Kidney glomerular epithelial cell (primary cell): ENCODE data around the gene PKM.
A peak's percentile ranks its signal among the peaks of the same experiment; 100 is the strongest.

Source experiments
- DNase-seq: peaks from one replicate; lab custom pipeline; 2025; lab: John Stamatoyannopoulos, UW

Gene PKM

DNA sequence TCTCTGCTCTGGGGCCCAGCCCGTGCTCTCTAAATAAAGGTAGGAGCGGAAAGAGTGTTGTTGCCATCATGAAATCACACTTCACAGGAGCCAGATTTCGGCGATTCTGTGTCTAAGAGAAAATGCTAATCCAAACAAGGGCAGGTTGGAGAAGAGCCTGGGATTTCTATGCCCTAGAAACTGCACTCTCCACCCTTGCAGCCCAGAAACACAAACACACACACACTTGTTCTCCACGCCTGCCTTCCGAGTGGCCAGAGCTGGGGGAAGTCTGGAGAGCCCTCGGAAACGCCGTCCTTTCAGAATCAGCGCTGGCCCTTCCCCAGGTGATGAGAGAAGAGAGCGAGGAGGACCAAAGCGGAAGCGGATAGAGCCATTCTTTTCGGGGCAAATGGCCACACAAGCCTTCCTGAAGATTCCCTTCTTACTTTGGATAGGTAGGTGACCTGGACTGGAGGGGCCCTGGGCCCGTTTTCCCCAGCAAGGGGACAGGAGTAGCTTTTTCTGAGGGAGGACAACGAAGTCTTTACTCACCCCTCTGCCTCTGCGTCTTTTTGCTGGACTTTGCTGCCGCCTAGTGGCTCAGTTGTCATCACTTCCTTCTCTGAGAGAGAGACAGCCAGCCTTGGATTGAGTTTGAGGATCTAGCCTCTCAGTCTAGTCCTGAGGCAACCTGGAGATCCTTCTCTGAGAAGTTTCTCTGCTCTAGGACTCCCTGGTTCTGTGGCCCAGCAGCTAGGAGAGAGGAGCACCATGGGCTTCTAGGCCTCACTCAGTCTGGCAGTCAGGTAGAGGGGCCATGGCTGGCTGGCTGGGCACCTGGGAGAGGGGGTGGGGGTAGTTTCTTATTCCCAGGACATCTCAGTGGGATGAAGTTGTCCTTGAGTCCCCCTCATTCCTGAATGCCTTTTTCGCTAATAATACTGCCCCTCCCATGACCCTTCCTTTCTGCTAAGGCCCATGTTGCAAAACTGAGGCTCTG, 75.1 kb downstream of the PKM start:
- peak; percentile 84 for DNase-seq

DNA sequence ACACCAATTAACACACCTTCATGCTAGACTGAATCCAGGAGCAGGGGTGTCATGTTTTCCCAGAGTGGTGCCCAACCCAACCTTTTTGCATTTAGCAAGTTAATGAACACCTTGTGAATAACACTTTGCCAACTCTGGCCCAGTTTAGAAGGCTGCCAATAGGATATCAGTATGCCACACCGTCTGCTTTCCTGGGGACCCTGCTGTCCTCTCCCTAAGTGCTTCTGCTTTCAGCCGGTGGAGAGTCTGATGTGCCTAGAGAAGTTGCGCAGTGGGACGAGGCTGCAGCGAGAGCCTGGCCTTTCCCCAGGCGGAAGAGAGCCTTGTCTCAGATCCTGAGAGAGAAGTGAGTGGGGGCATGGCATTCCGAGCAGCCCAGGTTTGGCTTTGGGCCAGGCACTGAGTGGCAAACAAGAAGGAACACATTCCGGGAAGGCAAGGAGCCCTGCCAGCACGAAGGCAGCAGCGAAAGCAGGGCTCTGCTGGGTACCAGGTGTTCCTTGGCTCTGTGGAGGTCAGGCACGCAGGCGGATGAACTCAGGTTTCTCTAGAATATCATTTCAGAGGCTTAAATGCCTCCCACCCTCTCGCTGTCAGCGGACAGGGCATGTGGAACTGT, 75.9 kb downstream of the PKM start:
- peak; percentile 88 for DNase-seq

DNA sequence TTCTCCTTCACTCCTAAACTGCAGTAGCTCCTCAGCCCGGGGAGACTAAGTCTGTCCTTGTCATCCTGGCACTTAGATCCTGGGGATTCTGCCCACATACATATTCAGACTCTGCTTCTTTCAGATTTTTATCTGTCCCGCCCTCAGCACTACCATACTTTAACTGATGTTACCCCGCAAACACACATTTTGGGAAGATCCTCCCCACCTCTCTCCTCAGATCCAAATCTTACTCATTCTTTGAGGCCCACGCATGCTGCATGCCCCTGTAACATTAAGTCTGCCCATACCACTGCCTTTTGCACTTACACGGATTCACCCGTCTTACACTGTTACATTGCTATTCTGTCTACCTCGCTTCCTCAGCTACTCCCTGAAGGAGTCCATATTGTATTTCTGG, 76.7 kb downstream of the PKM start:
- DNase-seq, result no peak

DNA sequence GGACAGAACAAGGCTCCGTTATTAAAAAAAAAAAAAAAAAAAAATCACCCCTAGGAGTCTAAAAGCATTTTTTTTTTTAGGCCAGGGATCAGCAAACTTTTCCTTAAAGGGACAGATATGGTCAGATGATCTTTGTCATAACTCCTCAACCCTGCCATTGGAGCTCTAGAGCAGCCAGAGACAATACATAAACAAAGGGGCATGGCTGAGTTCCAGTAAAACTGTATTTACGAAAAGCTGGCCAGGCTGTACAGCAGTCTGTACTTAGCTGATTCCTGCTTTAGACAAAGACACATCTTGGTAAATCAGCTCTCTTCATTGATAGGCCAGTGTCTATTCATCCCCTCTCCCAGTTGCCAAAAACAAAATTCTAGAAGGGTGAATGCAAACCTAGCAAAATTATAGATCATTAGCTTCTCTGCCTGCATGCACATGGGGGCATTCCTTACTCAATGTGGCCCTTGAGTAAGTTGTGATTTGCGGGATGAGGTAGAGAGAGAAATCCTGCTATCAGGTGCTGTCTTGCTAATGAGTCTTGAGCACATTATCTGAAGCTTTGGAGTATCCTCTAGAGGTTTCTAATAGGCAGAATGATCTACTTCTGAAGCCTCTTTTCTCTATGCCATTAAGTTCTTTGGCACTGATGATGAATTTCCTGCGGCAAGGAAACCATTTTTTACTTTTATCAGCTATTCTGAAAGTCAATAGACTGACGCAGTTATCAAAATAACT, 77.6 kb downstream of the PKM start:
- DNase-seq, result no peak
